C4-2B (cell line): ENCODE measurements around the gene GABRR3.

Source experiments
- ZFX ChIP-seq: fragments of 450-650 bp; IDR thresholded peaks from 2 replicates; pipeline ENCODE4 v1.6.1; 2017
- TF ChIP-seq, protein P1 (sequence below): fragments of 450-650 bp; conservative IDR thresholded peaks from 2 replicates; pipeline ENCODE4 v1.5.1; 2017; ENCODE audit warnings: mild to moderate bottlenecking

DNA sequence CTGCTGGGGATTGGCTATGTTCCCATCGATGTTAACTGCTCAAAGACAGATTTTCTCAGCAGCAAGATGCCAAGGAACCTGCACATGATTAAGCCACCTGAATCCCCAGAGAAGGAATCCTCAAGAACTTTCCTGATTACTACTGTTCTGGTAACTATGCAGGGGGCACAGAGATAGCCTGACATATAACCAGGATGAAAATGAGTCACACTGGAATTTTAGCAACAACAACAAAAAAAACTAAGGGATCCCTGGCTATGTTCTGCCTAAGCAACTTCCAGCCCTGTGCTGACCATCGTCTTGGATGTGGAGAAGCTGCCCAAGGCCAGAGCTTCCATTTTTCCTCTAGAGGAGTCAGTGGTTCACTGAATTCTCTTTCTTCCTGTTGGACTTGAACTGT lies 76.7 kb downstream of the GABRR3 start:
- TF ChIP-seq, protein P1, sequence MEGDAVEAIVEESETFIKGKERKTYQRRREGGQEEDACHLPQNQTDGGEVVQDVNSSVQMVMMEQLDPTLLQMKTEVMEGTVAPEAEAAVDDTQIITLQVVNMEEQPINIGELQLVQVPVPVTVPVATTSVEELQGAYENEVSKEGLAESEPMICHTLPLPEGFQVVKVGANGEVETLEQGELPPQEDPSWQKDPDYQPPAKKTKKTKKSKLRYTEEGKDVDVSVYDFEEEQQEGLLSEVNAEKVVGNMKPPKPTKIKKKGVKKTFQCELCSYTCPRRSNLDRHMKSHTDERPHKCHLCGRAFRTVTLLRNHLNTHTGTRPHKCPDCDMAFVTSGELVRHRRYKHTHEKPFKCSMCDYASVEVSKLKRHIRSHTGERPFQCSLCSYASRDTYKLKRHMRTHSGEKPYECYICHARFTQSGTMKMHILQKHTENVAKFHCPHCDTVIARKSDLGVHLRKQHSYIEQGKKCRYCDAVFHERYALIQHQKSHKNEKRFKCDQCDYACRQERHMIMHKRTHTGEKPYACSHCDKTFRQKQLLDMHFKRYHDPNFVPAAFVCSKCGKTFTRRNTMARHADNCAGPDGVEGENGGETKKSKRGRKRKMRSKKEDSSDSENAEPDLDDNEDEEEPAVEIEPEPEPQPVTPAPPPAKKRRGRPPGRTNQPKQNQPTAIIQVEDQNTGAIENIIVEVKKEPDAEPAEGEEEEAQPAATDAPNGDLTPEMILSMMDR: no peak
- TF ChIP-seq ZFX: no peak
